ENCODE data around the gene SHISA5.
A peak's percentile ranks its signal among the peaks of the same experiment; 100 is the strongest.

The SHISA5 gene

GRCh38 chr3:48472923-48473616, 30.9 kb downstream of the SHISA5 start:
- peak overlapping the region; percentile 85 for H3K4me3 ChIP-seq (ENCODE audit: low read depth, low read length)
- TF ChIP-seq CTCF (IDR thresholded peaks at IDR 0.05; ENCODE audit: insufficient read depth, low read depth, low read length, missing control alignments), result peak; percentile 50
- DNase-seq (ENCODE audit: low read depth), result peak; percentile 98

DNA sequence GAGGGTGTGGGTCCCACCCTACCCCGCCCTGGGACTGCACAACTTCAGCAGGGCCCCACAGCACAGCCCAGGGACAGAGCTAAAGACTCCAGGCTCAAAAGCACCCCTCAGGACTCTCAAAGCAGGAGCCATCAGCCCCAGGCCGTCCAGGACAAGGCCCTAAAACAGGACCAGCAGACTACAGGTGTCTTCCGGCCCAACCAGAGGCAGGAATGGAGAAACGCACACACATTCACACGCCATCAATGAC, 31.4 kb downstream of the SHISA5 start:
- TF ChIP-seq CTCF (IDR thresholded peaks at IDR 0.05; ENCODE audit: insufficient read depth, low read depth, low read length, missing control alignments), result no peak
- peak overlapping the region; percentile 85 for H3K4me3 ChIP-seq (ENCODE audit: low read depth, low read length)
- DNase-seq (ENCODE audit: low read depth), result no peak

DNA sequence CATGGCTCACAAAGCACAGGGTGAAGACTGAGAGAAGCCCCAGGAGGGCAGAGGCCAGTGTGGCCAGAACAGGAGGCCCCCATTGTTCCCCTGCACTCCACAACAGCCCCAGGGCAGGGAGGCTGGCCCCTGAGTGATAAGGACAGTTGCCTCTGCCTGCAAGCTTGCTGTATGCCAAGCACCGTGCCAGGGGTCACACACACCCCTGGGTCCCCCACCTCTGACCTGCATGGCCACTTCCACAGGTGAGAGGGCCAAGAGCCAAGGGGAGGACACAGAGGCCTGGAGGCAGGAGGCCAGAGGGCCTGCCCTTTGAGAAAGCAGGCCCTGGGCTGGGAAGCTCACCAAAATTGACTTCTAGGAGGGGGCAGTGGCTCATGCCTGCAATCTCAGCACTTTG, 33.7 kb downstream of the SHISA5 start:
- H3K4me3 ChIP-seq (ENCODE audit: low read depth, low read length), result no peak overlapping the region
- TF ChIP-seq CTCF (IDR thresholded peaks at IDR 0.05; ENCODE audit: insufficient read depth, low read depth, low read length, missing control alignments), result no peak
- no peak for DNase-seq (ENCODE audit: low read depth)

- no peak overlapping the region for H3K4me3 ChIP-seq (ENCODE audit: low read depth, low read length)
- TF ChIP-seq CTCF (IDR thresholded peaks at IDR 0.05; ENCODE audit: insufficient read depth, low read depth, low read length, missing control alignments), result no peak
- no peak for DNase-seq (ENCODE audit: low read depth)
Measured at GRCh38 chr3:48469046-48469915, 34.7 kb downstream of the SHISA5 start.

- H3K4me3 ChIP-seq (ENCODE audit: low read depth, low read length), result no peak overlapping the region
- no peak for DNase-seq (ENCODE audit: low read depth)
- no peak for TF ChIP-seq CTCF (IDR thresholded peaks at IDR 0.05; ENCODE audit: insufficient read depth, low read depth, low read length, missing control alignments)
Measured at GRCh38 chr3:48468329-48468731, 35.6 kb downstream of the SHISA5 start.

- no peak for DNase-seq (ENCODE audit: low read depth)
- TF ChIP-seq CTCF (IDR thresholded peaks at IDR 0.05; ENCODE audit: insufficient read depth, low read depth, low read length, missing control alignments), result no peak
- H3K4me3 ChIP-seq (ENCODE audit: low read depth, low read length), result peak overlapping the region; percentile 85
Measured at GRCh38 chr3:48467473-48468267, 36.3 kb downstream of the SHISA5 start.

Measured in GM12865 (cell line).